ENCODE data around the gene ALDH3A1.
"Not testable (repeated sequence)": the region's sequence is repeated elsewhere in the genome, so short reads cannot be mapped to it uniquely, and the experiment has no call there.

The ALDH3A1 gene

GRCh38 chr17:19747829-19748806 lies at the start of gene ALDH3A1:
Gene ALDH3A1 (minus strand): TSS chr17:19748298. CDS start chr17:19745129, 3,169 bp downstream.
- no peak for FAIRE-seq

- FAIRE-seq: no peak
Observed at GRCh38 chr17:19796457-19796856, 48.4 kb upstream of the ALDH3A1 start.

GRCh38 chr17:19791918-19792550 lies 43.9 kb upstream of the ALDH3A1 start:
- no peak for FAIRE-seq

- no peak for FAIRE-seq
Observed at GRCh38 chr17:19787733-19788357, 39.7 kb upstream of the ALDH3A1 start.

GRCh38 chr17:19785854-19786253 lies 37.8 kb upstream of the ALDH3A1 start:
- FAIRE-seq: no peak

- FAIRE-seq: no peak
Observed at GRCh38 chr17:19781488-19782458, 33.7 kb upstream of the ALDH3A1 start.

GRCh38 chr17:19780846-19781245 lies 32.7 kb upstream of the ALDH3A1 start:
- FAIRE-seq: no peak

- no peak for FAIRE-seq
Observed at GRCh38 chr17:19773534-19773933, 25.4 kb upstream of the ALDH3A1 start.

- FAIRE-seq: no peak
Observed at GRCh38 chr17:19771971-19772630, 24.0 kb upstream of the ALDH3A1 start.

GRCh38 chr17:19770985-19771735 lies 23.1 kb upstream of the ALDH3A1 start:
- FAIRE-seq: no peak

GRCh38 chr17:19769946-19770652 lies 22.0 kb upstream of the ALDH3A1 start:
- no peak for FAIRE-seq

- FAIRE-seq: no peak
Observed at GRCh38 chr17:19768046-19768782, 20.1 kb upstream of the ALDH3A1 start.

- no peak for FAIRE-seq
Observed at GRCh38 chr17:19766421-19767270, 18.5 kb upstream of the ALDH3A1 start.

- no peak for FAIRE-seq
Observed at GRCh38 chr17:19766016-19766415, 17.9 kb upstream of the ALDH3A1 start.

GRCh38 chr17:19763991-19764390 lies 15.9 kb upstream of the ALDH3A1 start:
- not testable (repeated sequence) for FAIRE-seq

- no peak for FAIRE-seq
Observed at GRCh38 chr17:19763416-19763815, 15.3 kb upstream of the ALDH3A1 start.

GRCh38 chr17:19762515-19762961 lies 14.4 kb upstream of the ALDH3A1 start:
- no peak for FAIRE-seq

GRCh38 chr17:19760746-19761145 lies 12.6 kb upstream of the ALDH3A1 start:
- no peak for FAIRE-seq

Data from A204.1 (cell line).